ENCODE data around the gene SLC26A1.
"Not testable (repeated sequence)": the region's sequence is repeated elsewhere in the genome, so short reads cannot be mapped to it uniquely, and the experiment has no call there.

Gene SLC26A1

GRCh38 chr4:952881-953573, 40.2 kb downstream of the SLC26A1 start:
- DNase-seq: no peak

GRCh38 chr4:951594-952468, 41.4 kb downstream of the SLC26A1 start:
- DNase-seq: no peak

GRCh38 chr4:951186-951585, 42.0 kb downstream of the SLC26A1 start:
- no peak for DNase-seq

GRCh38 chr4:950136-951020, 42.8 kb downstream of the SLC26A1 start:
- DNase-seq: no peak

- DNase-seq: no peak
These were observed 43.5 kb downstream of the SLC26A1 start for GRCh38 chr4:949656-950055.

GRCh38 chr4:948936-949300, 44.3 kb downstream of the SLC26A1 start:
- no peak for DNase-seq

- DNase-seq: no peak
These were observed 44.9 kb downstream of the SLC26A1 start for GRCh38 chr4:948101-948935.

- DNase-seq: no peak
These were observed 45.7 kb downstream of the SLC26A1 start for GRCh38 chr4:947491-947971.

GRCh38 chr4:946517-947471, 46.4 kb downstream of the SLC26A1 start:
- no peak for DNase-seq

- DNase-seq: no peak
These were observed 47.1 kb downstream of the SLC26A1 start for GRCh38 chr4:946103-946450.

- DNase-seq: no peak
These were observed 47.7 kb downstream of the SLC26A1 start for GRCh38 chr4:945274-946102.

- not testable (repeated sequence) for DNase-seq
These were observed 53.7 kb downstream of the SLC26A1 start for GRCh38 chr4:939508-939907.

Data from NCI-H526 (cell line).